Smooth muscle cell (in vitro differentiated cells): Measurements from ENCODE around the gene ATF6B. TPM values are rescaled to one million over a fixed set of nuclear protein-coding genes. Genes with fewer than 3 reads are reported as not detected.
A peak's percentile ranks its signal among the peaks of the same experiment; 100 is the strongest.

Source experiments
- DNase-seq: peaks from one replicate; lab custom pipeline; 2025; ENCODE audit not compliant: unreplicated experiment; lab: John Stamatoyannopoulos, UW
- H2AFZ ChIP-seq: fragments of 200-600 bp; sonication (generic); 2 replicates; pipeline ENCODE4 v1.6.0; 2016; ENCODE audit warnings: antibody characterized with exemption, low read depth, mild to moderate bottlenecking
- H3F3A ChIP-seq: fragments of 200-600 bp; sonication (generic); 2 replicates; pipeline ENCODE4 v1.6.0; 2017; ENCODE audit warnings: antibody characterized with exemption, low read depth
- H3K27ac ChIP-seq: fragments of 200-600 bp; sonication (generic); 2 replicates; pipeline ENCODE4 v1.5.1; 2016; ENCODE audit warnings: low read depth, mild to moderate bottlenecking
- H3K27me3 ChIP-seq: fragments of 200-600 bp; sonication (generic); 2 replicates; pipeline ENCODE4 v1.6.1; 2016; ENCODE audit warnings: low read depth, mild to moderate bottlenecking
- H3K36me3 ChIP-seq: fragments of 200-600 bp; sonication (generic); 2 replicates; pipeline ENCODE4 v1.5.1; 2016; ENCODE audit warnings: low read depth
- H3K4me1 ChIP-seq: fragments of 200-600 bp; sonication (generic); 2 replicates; pipeline ENCODE4 v1.5.1; 2016; ENCODE audit warnings: low read depth
- H3K4me2 ChIP-seq: fragments of 200-600 bp; sonication (generic); 2 replicates; pipeline ENCODE4 v1.6.0; 2016; ENCODE audit warnings: mild to moderate bottlenecking
- H3K4me3 ChIP-seq: fragments of 200-600 bp; sonication (generic); 2 replicates; pipeline ENCODE4 v1.5.1; 2016; ENCODE audit warnings: mild to moderate bottlenecking
- H3K79me2 ChIP-seq: fragments of 200-600 bp; sonication (generic); 2 replicates; pipeline ENCODE4 v1.6.0; 2016; ENCODE audit warnings: low read depth, mild to moderate bottlenecking
- H3K9ac ChIP-seq: fragments of 200-600 bp; sonication (generic); 2 replicates; pipeline ENCODE4 v1.6.0; 2016; ENCODE audit warnings: low read depth
- H3K9me3 ChIP-seq: fragments of 200-600 bp; sonication (generic); replicated peaks from 2 replicates; pipeline ENCODE4 v1.5.1; 2016; ENCODE audit warnings: low read depth
- H4K20me1 ChIP-seq: fragments of 200-600 bp; sonication (generic); 2 replicates; pipeline ENCODE4 v1.6.0; 2016; ENCODE audit warnings: low read depth
- CTCF ChIP-seq: fragments of 200-600 bp; sonication (generic); IDR thresholded peaks from 2 replicates; pipeline ENCODE4 v1.5.1; 2017; ENCODE audit warnings: borderline replicate concordance, mild to moderate bottlenecking, antibody characterized with exemption; ENCODE audit not compliant: insufficient read depth, poor library complexity, severe bottlenecking
- WGBS: methylation state at CpG from one replicate; pipeline ENCODE4 v1.1.7; 2016; ENCODE audit warnings: low lambda C conversion rate; 5-methylcytosine and 5-hydroxymethylcytosine counted together
- polyA plus RNA-seq: library from polyadenylated mRNA; unstranded; fragments of >200 nt; fragmentation: Nextera tagmentation; extraction: Ambion mirVana; gene quantifications from 2 replicates; pipeline ENCODE4 v1.2.1, GENCODE V29; 2016
- total RNA-seq: library from RNA; depleted of rRNA; stranded (reverse); fragments of >200 nt; gene quantifications from 2 replicates; pipeline ENCODE4 v1.2.3, GENCODE V29; 2014

ATF6B gene
- total and polyA plus RNA-seq, 2 experiments from 2014 or later = 22.2 to 22.5 TPM

GRCh38 chr6:32076321-32076809 is 51.7 kb downstream of the ATF6B start:
- H2AFZ ChIP-seq = no peak overlapping the region
- peak overlapping the region; percentile 23 for H3K4me2 ChIP-seq
- DNase-seq = no peak
- H3K36me3 ChIP-seq = no peaks in the 10 kb centered on the region
- H3F3A ChIP-seq = peaks cover 8% of the 10 kb centered on the region
- no peaks in the 10 kb centered on the region for H3K79me2 ChIP-seq
- H3K27me3 ChIP-seq = no peaks in the 10 kb centered on the region
- H3K4me1 ChIP-seq = peaks cover 6% of the 10 kb centered on the region
- no peaks in the 10 kb centered on the region for H3K9me3 ChIP-seq
- H3K27ac ChIP-seq = peak overlapping the region; percentile 77
- peak overlapping the region; percentile 42 for H3K9ac ChIP-seq
- H3K4me3 ChIP-seq = no peak overlapping the region
- 53% methylated on average over 12 of the region's 12 CpGs for WGBS
- no peaks in the 10 kb centered on the region for H4K20me1 ChIP-seq
- no peak for TF ChIP-seq CTCF

DNA sequence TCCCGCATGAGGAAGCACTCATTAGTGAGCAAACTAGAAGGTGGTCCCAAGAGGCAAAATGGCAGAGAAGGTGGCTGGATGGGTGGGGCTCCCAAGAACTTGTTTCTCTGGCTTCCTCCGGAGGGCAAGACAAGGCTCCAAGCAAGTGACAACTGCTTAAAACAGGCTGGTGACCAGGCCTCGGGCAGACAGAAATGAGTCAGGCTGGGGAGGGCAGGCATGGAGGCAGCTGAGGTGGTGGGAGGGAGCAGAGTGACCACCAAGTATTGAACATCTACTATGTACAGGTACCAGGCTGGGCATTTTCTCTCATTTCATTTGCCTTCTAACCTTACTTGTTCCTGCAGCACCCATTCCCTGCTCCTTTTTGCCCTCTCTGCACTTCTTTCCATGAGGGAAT is 52.3 kb downstream of the ATF6B start:
- WGBS = 45% methylated on average over 3 of the region's 3 CpGs
- peak overlapping the region; percentile 77 for H3K27ac ChIP-seq
- peaks cover 8% of the 10 kb centered on the region for H3F3A ChIP-seq
- no peaks in the 10 kb centered on the region for H3K36me3 ChIP-seq
- H3K4me3 ChIP-seq = no peak overlapping the region
- no peaks in the 10 kb centered on the region for H3K9me3 ChIP-seq
- H2AFZ ChIP-seq = no peak overlapping the region
- no peaks in the 10 kb centered on the region for H3K27me3 ChIP-seq
- H3K4me1 ChIP-seq = peaks cover 6% of the 10 kb centered on the region
- no peaks in the 10 kb centered on the region for H4K20me1 ChIP-seq
- no peak for TF ChIP-seq CTCF
- peak overlapping the region; percentile 32 for H3K9ac ChIP-seq
- H3K4me2 ChIP-seq = peak overlapping the region; percentile 27
- no peaks in the 10 kb centered on the region for H3K79me2 ChIP-seq
- DNase-seq = no peak

DNA sequence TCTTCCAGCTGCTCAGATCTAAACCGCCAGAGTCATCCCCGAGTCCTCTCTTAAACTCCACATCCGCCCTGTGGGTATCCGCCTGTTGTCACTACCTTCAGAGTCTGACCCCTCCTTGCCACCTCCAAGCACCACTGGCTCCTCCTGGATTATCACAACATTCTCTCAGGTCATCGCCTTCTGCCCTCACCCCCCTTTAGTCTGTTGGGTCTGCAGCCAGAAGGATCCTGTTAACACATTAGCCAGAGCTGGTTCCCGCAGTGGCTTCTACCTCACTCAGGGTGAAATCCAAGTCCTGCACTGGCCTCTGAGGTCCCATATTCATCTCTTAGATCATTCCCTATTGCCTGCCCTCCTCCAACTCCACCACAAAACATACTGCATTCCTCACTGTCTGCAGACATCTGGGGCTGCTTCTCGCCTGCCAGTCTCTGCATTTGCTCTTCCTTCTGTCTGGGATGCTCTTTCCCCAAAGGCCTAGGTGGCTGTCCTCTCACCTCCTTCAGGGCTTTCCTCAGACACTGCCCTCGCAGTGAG is 53.0 kb downstream of the ATF6B start:
- H4K20me1 ChIP-seq = no peaks in the 10 kb centered on the region
- 75% methylated on average over 8 of the region's 8 CpGs for WGBS
- H3K79me2 ChIP-seq = no peaks in the 10 kb centered on the region
- peak overlapping the region; percentile 77 for H3K27ac ChIP-seq
- H3K9me3 ChIP-seq = no peaks in the 10 kb centered on the region
- peak overlapping the region; percentile 27 for H3K4me2 ChIP-seq
- peaks cover 6% of the 10 kb centered on the region for H3K4me1 ChIP-seq
- no peak for DNase-seq
- no peak overlapping the region for H2AFZ ChIP-seq
- peaks cover 8% of the 10 kb centered on the region for H3F3A ChIP-seq
- H3K36me3 ChIP-seq = no peaks in the 10 kb centered on the region
- H3K27me3 ChIP-seq = no peaks in the 10 kb centered on the region
- H3K9ac ChIP-seq = peak overlapping the region; percentile 32
- TF ChIP-seq CTCF = no peak
- H3K4me3 ChIP-seq = no peak overlapping the region

- H3K36me3 ChIP-seq = no peaks in the 10 kb centered on the region
- TF ChIP-seq CTCF = no peak
- no peaks in the 10 kb centered on the region for H3K27me3 ChIP-seq
- 95% methylated on average over 10 of the region's 10 CpGs for WGBS
- H3F3A ChIP-seq = peaks cover 8% of the 10 kb centered on the region
- no peak overlapping the region for H3K27ac ChIP-seq
- H3K9me3 ChIP-seq = no peaks in the 10 kb centered on the region
- no peaks in the 10 kb centered on the region for H3K79me2 ChIP-seq
- no peak overlapping the region for H3K4me3 ChIP-seq
- H3K4me2 ChIP-seq = no peak overlapping the region
- peaks cover 6% of the 10 kb centered on the region for H3K4me1 ChIP-seq
- no peak for DNase-seq
- H4K20me1 ChIP-seq = no peaks in the 10 kb centered on the region
- H2AFZ ChIP-seq = no peak overlapping the region
- H3K9ac ChIP-seq = no peak overlapping the region
Measured at GRCh38 chr6:32073613-32074012, 54.4 kb downstream of the ATF6B start.
